Inflammatory macrophage treated with lipopolysaccharide for 1 hour (primary cell): ENCODE measurements around the gene CRIP1.

Experiments used
- DNase-seq, 2 donors: peaks; one replicate each; pipeline ENCODE4 v3.0.0-alpha.2; 2020 to 2022

CRIP1 gene

GRCh38 chr14:105495101-105495989, 8.7 kb downstream of the CRIP1 start:
- DNase-seq = no peak

- DNase-seq = no peak
Observed at GRCh38 chr14:105495990-105496830, 9.5 kb downstream of the CRIP1 start.

- no peak for DNase-seq
Observed at GRCh38 chr14:105496831-105497591, 10.3 kb downstream of the CRIP1 start.

GRCh38 chr14:105497671-105498429, 11.2 kb downstream of the CRIP1 start:
- DNase-seq = no peak

- no peak for DNase-seq
Observed at GRCh38 chr14:105498430-105499255, 12.0 kb downstream of the CRIP1 start.

- DNase-seq = no peak
Observed at GRCh38 chr14:105499256-105500035, 12.8 kb downstream of the CRIP1 start.

- DNase-seq = no peak
Observed at GRCh38 chr14:105500036-105500725, 13.5 kb downstream of the CRIP1 start.

GRCh38 chr14:105500726-105501101, 14.0 kb downstream of the CRIP1 start:
- no peak for DNase-seq

GRCh38 chr14:105501504-105502291, 15.0 kb downstream of the CRIP1 start:
- no peak for DNase-seq

- DNase-seq = no peak
Observed at GRCh38 chr14:105502446-105503295, 16.0 kb downstream of the CRIP1 start.

- DNase-seq = no peak
Observed at GRCh38 chr14:105503296-105503640, 16.6 kb downstream of the CRIP1 start.

- DNase-seq = no peak
Observed at GRCh38 chr14:105503935-105504692, 17.4 kb downstream of the CRIP1 start.

- no peak for DNase-seq
Observed at GRCh38 chr14:105505101-105505500, 18.4 kb downstream of the CRIP1 start.

- DNase-seq = no peak
Observed at GRCh38 chr14:105507247-105507646, 20.6 kb downstream of the CRIP1 start.

- DNase-seq = no peak
Observed at GRCh38 chr14:105508069-105508468, 21.4 kb downstream of the CRIP1 start.

- no peak for DNase-seq
Observed at GRCh38 chr14:105508601-105509000, 21.9 kb downstream of the CRIP1 start.

GRCh38 chr14:105517096-105517495, 30.4 kb downstream of the CRIP1 start:
- no peak for DNase-seq
